GM21825 (cell line): ENCODE results near the gene CFTR.
A peak's percentile ranks its signal among the peaks of the same experiment; 100 is the strongest.
"Not testable (repeated sequence)": the region's sequence is repeated elsewhere in the genome, so short reads cannot be mapped to it uniquely, and the experiment has no call there.

Experiments
- ATAC-seq: cut with Tn5 transposase; IDR thresholded peaks from one replicate; pipeline ENCODE4 v1.9.1; 2021; ENCODE audit warnings: mild to moderate bottlenecking, moderate library complexity; ENCODE audit not compliant: unreplicated experiment

Gene CFTR

DNA sequence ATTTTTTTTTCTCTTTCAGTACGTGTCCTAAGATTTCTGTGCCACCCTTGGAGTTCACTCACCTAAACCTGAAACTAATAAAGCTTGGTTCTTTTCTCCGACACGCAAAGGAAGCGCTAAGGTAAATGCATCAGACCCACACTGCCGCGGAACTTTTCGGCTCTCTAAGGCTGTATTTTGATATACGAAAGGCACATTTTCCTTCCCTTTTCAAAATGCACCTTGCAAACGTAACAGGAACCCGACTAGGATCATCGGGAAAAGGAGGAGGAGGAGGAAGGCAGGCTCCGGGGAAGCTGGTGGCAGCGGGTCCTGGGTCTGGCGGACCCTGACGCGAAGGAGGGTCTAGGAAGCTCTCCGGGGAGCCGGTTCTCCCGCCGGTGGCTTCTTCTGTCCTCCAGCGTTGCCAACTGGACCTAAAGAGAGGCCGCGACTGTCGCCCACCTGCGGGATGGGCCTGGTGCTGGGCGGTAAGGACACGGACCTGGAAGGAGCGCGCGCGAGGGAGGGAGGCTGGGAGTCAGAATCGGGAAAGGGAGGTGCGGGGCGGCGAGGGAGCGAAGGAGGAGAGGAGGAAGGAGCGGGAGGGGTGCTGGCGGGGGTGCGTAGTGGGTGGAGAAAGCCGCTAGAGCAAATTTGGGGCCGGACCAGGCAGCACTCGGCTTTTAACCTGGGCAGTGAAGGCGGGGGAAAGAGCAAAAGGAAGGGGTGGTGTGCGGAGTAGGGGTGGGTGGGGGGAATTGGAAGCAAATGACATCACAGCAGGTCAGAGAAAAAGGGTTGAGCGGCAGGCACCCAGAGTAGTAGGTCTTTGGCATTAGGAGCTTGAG, at the start of gene CFTR:
CFTR (plus strand) TSS at position 801 of the 830 bp plus-strand sequence. CDS start 70 bp downstream, outside the sequence.
- ATAC-seq: no peak

DNA sequence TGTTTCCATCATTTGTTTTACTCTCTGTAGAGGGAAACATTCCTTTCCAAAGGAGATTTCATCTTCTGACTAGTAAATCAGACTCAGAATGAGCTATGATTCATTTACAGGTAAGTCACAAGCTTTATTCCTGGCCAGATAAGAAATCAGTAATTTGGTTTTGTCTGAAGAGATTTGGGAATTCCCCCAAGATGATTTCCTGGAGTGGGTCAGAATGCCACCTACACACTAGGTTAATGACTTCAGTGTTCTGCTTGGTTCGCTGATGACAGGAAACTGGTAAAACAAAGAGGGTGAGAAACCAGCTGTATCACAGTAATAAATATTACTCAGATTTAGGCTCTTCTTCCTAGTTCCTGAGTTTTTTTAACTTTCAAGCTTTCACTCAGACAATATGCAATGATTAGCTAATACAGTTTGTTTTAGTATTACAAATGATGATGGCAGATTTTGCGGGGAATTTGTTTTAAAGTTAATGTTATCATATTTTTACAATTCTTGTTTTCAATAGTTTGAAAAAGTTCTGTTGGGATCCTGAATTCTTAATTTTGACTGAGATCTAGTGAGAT, 44.3 kb upstream of the CFTR start:
- ATAC-seq: peak; percentile 98

DNA sequence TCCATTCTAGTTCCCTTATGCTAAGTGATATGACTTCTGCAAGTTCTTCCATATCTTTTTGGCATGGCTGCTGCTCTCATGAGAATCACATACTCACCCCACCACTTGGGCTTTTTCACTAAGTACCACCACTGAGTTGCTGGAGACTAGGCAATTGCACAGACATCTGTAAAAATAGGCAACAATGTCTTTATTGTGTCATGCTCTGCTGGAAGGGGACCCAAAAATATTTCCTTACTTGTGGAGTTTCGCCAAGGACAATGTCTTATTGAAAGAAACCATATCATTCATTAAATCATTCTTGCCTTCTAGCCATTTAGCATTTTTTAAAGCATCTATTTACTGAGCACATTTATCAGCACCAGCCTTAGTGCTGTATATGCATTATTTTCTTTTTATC, 35.2 kb upstream of the CFTR start:
- no peak for ATAC-seq

DNA sequence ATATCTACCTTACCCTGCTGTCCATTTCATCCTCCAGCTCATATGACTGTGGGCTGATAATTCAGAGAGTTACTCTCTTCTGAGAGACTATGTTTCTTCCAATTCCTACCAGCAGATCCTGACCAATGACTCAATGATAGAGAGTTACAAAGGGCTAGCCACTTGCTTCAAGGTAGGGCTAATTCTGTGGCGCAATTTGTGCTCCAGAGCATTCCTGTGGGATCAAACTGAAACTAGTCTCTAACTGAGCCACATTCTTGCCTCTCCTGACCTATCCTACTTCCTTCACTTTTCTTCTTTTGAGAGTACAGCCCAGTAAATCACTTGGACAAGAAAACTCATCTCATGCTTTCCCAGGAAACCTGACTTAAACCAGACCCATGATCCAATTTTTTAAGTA, 34.6 kb upstream of the CFTR start:
- ATAC-seq: no peak

DNA sequence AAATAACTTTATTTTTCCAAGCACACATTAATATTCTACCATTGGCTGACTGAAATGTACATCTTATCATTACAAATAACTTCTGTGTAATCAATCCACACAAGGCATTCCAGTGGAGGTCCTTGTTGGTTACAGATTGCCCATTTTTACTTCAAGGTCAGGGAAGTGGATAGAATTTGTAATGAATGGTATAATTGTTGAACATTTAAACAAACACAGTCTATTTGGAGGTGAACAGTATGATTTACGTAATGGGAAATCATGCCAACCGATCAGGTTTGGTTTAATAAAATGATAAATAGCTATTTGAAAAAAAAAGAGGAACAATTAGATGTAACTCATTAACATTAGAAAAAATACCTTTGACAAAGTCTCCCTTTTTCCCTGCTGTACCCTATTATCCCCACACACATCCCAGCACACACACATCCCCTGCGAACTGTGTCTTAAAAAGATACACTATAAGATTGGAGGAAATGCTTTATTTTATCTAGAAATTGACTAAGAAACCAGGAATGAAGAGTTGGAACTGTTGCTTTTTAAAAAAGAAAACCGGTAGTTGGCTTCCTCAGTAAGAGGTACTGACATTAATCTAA, 33.5 kb upstream of the CFTR start:
- ATAC-seq: no peak

DNA sequence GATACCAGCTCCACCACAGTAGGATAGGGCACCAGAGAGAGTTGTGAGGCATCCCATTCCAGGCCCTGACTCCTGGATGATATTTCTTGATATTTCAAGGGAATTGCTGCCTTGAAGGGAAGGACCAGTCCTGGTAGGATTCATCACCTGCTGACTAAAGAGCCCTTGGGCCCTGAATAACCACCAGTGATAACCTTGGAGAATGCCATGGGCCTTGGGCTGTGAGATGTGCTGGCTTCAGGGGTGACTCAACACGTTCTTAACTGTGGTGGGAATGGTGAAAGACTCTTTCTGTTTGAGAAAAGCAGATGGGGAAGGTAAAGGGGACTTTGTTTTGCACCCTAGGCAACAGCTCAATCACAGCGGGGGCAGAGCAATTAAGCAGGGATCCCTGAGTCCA, 31.2 kb upstream of the CFTR start:
- ATAC-seq: no peak

DNA sequence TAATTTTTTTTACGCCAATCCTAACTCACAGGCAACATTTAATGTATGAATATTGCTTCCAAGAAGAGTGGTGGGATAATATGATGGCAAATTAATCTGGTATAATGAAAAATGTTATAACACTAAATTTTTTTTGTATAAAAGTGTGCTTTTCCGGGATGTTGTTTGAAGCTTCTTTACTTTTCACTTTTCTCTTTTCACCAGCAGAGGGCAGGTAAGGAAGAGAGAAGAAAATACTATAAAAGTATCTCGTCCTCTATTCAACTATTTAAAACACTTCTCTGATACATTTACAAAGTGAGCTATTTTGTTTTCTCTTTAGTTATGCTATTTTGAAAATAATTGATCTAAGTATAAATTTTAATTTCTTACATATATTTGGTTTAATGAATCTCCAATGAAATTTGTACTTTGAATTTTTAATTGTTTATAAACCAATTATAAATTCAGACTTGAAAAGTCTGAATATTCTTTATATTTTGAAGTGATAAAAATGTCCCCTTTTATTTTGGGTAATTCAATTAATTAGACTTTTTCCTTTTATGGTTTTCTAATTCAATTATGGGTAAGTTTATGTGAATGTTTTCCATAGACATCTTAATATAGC, 20.7 kb upstream of the CFTR start:
- ATAC-seq: no peak

DNA sequence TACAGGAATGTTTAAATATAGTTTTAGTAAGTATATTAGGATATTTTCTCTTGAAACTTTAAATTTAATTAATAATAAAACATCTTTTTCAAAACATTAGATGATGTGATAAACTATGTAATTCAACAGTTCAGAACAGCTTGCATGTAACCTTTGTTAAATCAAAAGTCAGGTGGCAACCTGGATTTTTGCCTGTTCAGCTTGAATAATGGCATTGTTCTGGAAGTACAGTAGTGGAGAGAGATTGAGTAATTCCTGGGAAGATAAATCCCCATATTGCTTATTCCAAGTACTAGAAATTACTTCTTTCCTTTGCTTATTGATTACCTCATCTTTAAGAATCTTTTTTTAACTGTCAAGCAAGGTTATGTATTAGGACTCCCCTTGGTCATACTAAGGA, 20.1 kb upstream of the CFTR start:
- no peak for ATAC-seq

DNA sequence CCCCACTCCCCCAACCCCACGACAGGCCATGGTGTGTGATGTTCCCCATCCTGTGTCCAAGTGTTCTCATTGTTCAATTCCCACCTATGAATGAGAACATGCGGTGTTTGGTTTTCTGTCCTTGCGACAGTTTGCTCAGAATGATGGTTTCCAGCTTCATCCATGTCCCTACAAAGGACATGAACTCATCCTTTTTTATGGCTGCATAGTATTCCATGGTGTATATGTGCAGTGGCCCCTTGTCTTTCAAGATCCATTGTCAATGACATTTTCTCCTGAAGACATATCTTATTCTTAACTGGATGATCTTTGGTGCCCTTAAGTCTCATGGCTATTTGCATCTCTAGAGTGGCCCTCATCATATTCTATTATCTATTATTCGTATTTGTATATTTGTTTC, 19.0 kb upstream of the CFTR start:
- ATAC-seq: not testable (repeated sequence)

DNA sequence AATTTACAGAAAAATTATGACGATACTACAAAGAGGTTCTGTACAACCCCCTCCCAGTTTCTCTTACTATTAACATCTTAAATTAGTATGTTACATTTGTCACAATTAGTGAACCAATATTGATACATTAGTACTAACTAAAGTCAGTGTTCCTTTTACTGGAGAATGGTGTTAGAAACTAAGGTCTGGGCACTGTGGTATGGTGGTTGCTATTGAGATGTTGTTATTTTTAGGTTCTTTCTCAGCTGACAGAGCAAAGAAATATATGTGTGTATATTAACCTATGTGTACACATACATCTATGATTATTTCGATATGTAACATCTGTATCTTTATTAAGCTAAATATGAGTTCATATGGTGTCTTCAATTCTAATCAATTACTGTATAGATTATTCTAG, 11.7 kb upstream of the CFTR start:
- ATAC-seq: no peak

DNA sequence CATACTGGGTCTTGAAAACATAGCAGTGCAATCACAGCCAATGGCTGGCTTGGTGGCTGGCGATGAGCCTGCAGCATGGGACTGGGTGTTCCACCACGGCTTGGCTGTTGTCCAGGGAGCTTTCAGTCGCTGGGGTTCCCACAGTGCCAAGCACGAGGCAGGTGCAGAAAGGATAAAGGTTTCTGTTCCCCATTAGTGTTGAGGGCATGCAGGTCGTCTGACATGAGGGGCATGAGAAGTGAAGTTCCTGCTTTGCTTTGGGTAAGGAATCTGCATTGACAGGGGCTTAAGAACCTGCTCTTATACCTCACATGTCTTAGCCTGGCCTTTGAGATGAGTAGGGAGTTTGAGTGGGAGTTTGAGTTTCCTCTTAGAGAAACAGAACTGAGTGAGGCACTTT, 9.0 kb upstream of the CFTR start:
- no peak for ATAC-seq

DNA sequence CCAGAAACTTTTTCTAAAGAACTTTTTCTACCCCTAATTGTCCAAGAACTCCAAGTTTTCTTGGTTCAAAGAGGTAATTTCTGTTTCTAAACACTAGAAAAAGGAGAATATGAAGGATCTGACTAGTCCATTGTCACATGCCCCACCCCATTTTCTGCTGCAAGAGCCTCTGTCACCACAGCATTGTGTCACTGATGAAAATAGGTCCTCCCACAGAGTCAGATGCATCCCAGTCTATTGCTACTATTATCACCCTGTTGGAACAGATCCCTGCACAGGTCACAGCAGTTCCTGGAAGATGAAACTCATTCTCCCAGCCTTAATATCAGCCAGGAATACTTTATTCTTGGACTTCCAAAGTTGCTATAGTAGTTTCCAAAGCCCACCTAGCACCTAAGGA, 7.5 kb upstream of the CFTR start:
- no peak for ATAC-seq

DNA sequence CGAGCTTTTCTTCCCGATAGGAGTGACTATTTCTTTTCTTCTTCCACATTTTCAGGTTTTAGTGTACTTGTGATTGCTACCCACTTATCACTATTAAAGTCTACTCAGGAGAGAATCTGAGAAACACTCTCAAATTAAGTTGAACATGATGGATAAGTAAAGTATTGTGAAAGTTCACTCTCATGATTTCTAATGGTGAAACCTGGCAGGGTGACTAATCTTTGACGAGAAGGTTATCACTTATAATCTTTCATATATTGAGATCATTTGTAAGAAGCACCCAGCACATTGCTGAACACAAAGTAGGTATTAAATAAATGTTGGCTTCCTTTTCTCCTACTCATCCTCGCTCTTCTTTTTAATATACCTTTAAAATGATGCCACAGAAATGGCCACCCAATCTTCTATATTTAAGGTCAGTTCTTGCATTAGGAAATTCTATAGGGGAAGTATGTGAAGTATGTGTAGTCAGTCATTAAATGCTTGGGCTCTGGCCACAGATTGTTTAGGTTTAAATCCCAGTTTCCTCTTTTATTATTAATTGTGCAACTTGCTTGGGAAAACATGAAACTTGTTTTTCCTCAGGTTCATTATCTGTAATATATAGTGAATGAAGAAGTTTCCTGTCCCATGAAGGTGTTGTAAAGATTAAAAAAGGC, 3.1 kb upstream of the CFTR start:
- no peak for ATAC-seq

DNA sequence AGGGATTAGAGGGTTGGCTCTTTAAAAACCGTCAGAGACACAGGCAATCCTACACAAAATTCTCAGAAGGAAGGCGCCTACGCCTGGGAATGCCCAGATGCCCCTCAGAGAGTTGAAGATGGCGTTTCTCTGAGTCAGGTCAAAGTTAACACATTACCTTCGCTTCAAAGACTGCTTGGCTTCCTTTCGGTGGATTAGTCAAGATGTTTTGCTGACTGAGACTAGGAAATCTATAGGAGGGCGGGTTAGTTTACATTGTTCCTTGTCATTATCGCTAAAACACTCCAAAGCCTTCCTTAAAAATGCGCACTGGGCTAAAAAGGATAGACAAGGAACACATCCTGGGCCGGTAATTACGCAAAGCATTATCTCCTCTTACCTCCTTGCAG, 995 bp upstream of the CFTR start:
- no peak for ATAC-seq

DNA sequence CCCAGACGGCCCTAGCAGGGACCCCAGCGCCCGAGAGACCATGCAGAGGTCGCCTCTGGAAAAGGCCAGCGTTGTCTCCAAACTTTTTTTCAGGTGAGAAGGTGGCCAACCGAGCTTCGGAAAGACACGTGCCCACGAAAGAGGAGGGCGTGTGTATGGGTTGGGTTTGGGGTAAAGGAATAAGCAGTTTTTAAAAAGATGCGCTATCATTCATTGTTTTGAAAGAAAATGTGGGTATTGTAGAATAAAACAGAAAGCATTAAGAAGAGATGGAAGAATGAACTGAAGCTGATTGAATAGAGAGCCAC, 184 bp downstream of the CFTR start:
- no peak for ATAC-seq

DNA sequence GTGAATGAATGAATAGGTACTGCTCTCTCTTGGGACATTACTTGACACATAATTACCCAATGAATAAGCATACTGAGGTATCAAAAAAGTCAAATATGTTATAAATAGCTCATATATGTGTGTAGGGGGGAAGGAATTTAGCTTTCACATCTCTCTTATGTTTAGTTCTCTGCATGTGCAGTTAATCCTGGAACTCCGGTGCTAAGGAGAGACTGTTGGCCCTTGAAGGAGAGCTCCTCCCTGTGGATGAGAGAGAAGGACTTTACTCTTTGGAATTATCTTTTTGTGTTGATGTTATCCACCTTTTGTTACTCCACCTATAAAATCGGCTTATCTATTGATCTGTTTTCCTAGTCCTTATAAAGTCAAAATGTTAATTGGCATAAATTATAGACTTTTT, 1.2 kb downstream of the CFTR start:
- no peak for ATAC-seq

DNA sequence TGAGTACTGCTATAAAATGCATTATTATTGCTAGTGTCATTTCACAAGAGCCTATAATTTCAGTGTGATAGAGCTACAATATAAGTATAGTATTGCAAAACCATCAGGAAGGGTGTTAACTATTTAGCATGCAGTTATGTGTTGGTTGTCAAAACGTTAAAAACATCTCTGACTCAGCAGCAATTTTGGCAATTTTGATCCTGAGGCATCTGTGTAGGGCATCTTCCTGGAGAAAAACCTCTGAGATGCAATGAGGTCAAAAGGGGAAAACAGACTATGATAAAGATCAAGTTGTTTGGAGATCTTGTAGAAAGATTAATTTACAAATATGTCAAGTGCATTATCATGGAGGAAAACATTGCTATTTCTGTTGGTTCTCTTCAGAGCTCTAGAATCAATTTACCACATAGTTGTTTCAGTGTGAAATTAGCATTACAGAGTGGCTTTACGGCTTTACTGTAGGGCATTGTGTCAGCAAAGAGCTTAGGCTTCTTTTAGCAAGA, 5.3 kb downstream of the CFTR start:
- no peak for ATAC-seq

DNA sequence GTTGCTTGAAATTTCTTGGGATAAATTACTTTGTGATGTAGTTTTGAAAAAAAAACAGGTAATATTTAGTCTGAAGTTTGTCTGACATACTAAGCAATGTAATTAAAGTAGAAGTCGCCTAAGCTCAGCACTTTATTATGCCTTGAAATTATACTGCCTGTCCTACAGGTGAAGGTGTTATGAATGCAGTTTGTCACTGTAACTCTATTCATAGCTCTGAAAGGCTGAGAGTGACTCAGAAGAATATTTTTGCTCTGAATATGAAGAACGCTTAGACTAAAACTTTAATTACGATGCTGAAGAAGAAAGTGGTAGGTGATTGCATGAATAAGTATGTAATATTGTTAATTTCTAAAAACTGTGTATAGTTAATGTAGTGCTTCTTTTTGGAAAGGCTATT, 9.2 kb downstream of the CFTR start:
- ATAC-seq: no peak

DNA sequence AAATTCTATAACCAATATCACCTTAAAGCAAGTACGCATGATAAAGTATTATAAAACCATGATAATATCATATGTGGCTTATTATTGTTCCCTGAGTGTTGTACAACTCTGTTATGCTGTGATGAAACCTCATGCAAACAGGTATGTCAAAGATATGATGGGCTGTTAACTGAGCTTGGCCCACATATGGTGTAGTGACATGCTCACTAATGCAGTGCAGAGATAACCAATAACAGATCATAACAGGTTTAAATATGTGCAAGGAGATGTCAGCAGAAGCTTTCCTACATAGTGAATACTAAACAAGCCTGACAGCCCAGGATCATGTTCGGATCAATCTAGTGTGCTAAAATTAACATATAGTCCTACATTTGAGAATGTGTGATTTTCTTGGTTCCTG, 9.6 kb downstream of the CFTR start:
- no peak for ATAC-seq

DNA sequence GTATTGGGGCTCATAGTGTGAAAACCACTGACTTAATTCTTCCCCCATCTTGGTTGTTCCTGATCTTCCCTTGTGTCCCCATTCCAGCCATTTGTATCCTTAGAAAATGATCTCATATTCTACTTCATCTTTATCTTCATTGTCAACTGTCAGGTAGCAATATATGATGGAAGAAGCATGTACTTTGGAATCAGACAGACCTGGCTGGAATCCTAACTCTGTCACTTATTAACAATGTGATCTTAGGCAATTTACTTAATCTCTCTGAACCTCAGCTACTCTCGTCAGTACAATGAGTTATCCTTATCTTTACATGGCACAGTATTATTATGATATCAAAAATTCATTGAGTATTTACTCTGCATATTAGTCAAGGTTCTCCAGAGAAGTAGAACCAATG, 10.1 kb downstream of the CFTR start:
- no peak for ATAC-seq

DNA sequence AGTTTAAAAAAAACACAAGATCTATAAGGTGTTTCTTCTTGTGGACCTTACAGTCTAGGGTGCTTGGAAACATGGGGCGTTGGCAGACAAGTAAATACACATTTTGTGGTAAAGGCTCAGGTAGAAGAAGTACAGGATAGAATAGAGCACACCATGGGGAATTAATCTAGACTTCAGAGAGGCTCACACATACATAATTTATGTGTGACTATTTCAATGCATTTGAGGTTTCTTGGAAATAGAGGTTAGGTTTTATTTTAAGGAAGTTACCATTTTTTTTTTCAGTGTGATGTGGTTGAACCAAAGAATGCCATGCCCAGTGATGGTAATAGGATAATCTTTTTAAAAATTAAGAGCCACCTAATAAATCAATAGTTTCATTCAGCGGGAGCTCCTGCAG, 12.8 kb downstream of the CFTR start:
- ATAC-seq: no peak
